Amygdala (tissue), 56 donors: ENCODE measurements around the gene SH3PXD2B.

ENCODE experiments used
- DNase-seq, 56 donors: peaks; one replicate each; lab custom pipeline; 2025; lab: John Stamatoyannopoulos, UW

SH3PXD2B gene

GRCh38 chr5:172439785-172440477 lies 14.4 kb downstream of the SH3PXD2B start:
- peak in 25 of 56 donors; percentile 23 to 72 (median 40) for DNase-seq

- peak in 35 of 56 donors; percentile 17 to 79 (median 59) for DNase-seq
These were observed 16.0 kb downstream of the SH3PXD2B start for GRCh38 chr5:172438319-172438668.

- peak in 37 of 56 donors; percentile 30 to 88 (median 61) for DNase-seq
These were observed 16.6 kb downstream of the SH3PXD2B start for GRCh38 chr5:172437445-172438318.

GRCh38 chr5:172436879-172437369 lies 17.4 kb downstream of the SH3PXD2B start:
- DNase-seq, result peak in 1 of 56 donors; percentile 15

- DNase-seq, result no peak
These were observed 18.0 kb downstream of the SH3PXD2B start for GRCh38 chr5:172436078-172436878.

GRCh38 chr5:172435362-172436077 lies 18.8 kb downstream of the SH3PXD2B start:
- no peak for DNase-seq

- no peak for DNase-seq
These were observed 20.1 kb downstream of the SH3PXD2B start for GRCh38 chr5:172434251-172434650.

GRCh38 chr5:172433513-172433912 lies 20.8 kb downstream of the SH3PXD2B start:
- no peak for DNase-seq

GRCh38 chr5:172433071-172433470 lies 21.3 kb downstream of the SH3PXD2B start:
- no peak for DNase-seq

- DNase-seq, result no peak
These were observed 24.0 kb downstream of the SH3PXD2B start for GRCh38 chr5:172430354-172430753.

- no peak for DNase-seq
These were observed 25.0 kb downstream of the SH3PXD2B start for GRCh38 chr5:172429201-172429940.

- no peak for DNase-seq
These were observed 25.8 kb downstream of the SH3PXD2B start for GRCh38 chr5:172428224-172429166.

- DNase-seq, result no peak
These were observed 27.1 kb downstream of the SH3PXD2B start for GRCh38 chr5:172427202-172427601.

- DNase-seq, result no peak
These were observed 28.2 kb downstream of the SH3PXD2B start for GRCh38 chr5:172426086-172426485.

GRCh38 chr5:172425402-172425801 lies 28.9 kb downstream of the SH3PXD2B start:
- no peak for DNase-seq

GRCh38 chr5:172424808-172425207 lies 29.5 kb downstream of the SH3PXD2B start:
- DNase-seq, result no peak

GRCh38 chr5:172424111-172424490 lies 30.2 kb downstream of the SH3PXD2B start:
- no peak for DNase-seq
